HEK293T (cell line): ENCODE data around the gene ELK1.

Experiments used
- ARNT ChIP-seq: fragments of 450-650 bp; IDR thresholded peaks from 2 replicates; pipeline ENCODE4 v1.6.1; 2017; ENCODE audit warnings: mild to moderate bottlenecking
- BHLHE40 ChIP-seq: fragments of 450-650 bp; IDR thresholded peaks from 2 replicates; pipeline ENCODE4 v1.6.1; 2016; ENCODE audit warnings: mild to moderate bottlenecking, moderate library complexity, borderline replicate concordance
- ELF4 ChIP-seq: fragments of 450-650 bp; IDR thresholded peaks from 2 replicates; pipeline ENCODE4 v1.6.1; 2017; ENCODE audit warnings: antibody characterized with exemption
- FOXK2 ChIP-seq: fragments of 450-650 bp; IDR thresholded peaks from 2 replicates; pipeline ENCODE4 v1.6.1; 2016; ENCODE audit warnings: mild to moderate bottlenecking
- FOXM1 ChIP-seq: fragments of 450-650 bp; IDR thresholded peaks from 2 replicates; pipeline ENCODE4 v1.6.1; 2017; ENCODE audit warnings: mild to moderate bottlenecking, borderline replicate concordance
- LEF1 ChIP-seq: fragments of 450-650 bp; IDR thresholded peaks from 2 replicates; pipeline ENCODE4 v1.6.1; 2017; ENCODE audit warnings: mild to moderate bottlenecking, borderline replicate concordance
- NFRKB ChIP-seq: fragments of 450-650 bp; IDR thresholded peaks from 2 replicates; pipeline ENCODE4 v1.6.1; 2016; ENCODE audit warnings: mild to moderate bottlenecking, moderate library complexity
- PKNOX1 ChIP-seq: fragments of 450-650 bp; IDR thresholded peaks from 2 replicates; pipeline ENCODE4 v1.6.1; 2016
- SP1 ChIP-seq: fragments of 450-650 bp; IDR thresholded peaks from 2 replicates; pipeline ENCODE4 v1.6.1; 2017
- SUZ12 ChIP-seq: fragments of 450-650 bp; IDR thresholded peaks from 2 replicates; pipeline ENCODE4 v1.6.1; 2016; ENCODE audit warnings: mild to moderate bottlenecking
- TARDBP ChIP-seq: fragments of 450-650 bp; IDR thresholded peaks from 2 replicates; pipeline ENCODE4 v1.6.1; 2016
- ZNF384 ChIP-seq: fragments of 450-650 bp; IDR thresholded peaks from 2 replicates; pipeline ENCODE4 v1.6.1; 2016

- TF ChIP-seq PKNOX1, result no peak
- no peak for TF ChIP-seq ZNF384
- no peak for TF ChIP-seq BHLHE40
- no peak for TF ChIP-seq SUZ12
- TF ChIP-seq FOXM1, result no peak
- TF ChIP-seq ARNT, result no peak
- no peak for TF ChIP-seq SP1
- TF ChIP-seq ELF4, result no peak
- no peak for TF ChIP-seq TARDBP
- TF ChIP-seq LEF1, result no peak
- TF ChIP-seq FOXK2, result no peak
- no peak for TF ChIP-seq NFRKB
Observed at GRCh38 chrX:47651043-47651905, 911 bp upstream of the ELK1 start.
